Lower leg skin (tissue), 3 donors: Measurements from ENCODE around the gene MARS1.

Source experiments
- CTCF ChIP-seq, 3 donors: fragments of 450-650 bp; IDR thresholded peaks; one replicate each; pipeline ENCODE4 v1.5.1; 2016; ENCODE audit warnings: antibody characterized with exemption in 3 of 3, mild to moderate bottlenecking in 3 of 3, moderate library complexity in 2 of 3
- POLR2A ChIP-seq, 2 donors: fragments of 450-650 bp; IDR thresholded peaks; one replicate each; pipeline ENCODE4 v1.6.1; 2016 to 2017; ENCODE audit warnings: antibody characterized with exemption in 2 of 2, mild to moderate bottlenecking in 1 of 2, moderate library complexity in 1 of 2

- TF ChIP-seq CTCF (IDR thresholded peaks at IDR 0.05): no peak
- TF ChIP-seq POLR2A (IDR thresholded peaks at IDR 0.05): no peak
These were observed 26.0 kb upstream of the MARS1 start for GRCh38 chr12:57461917-57462250.
